ENCODE data around the gene SART3.
"Not testable (repeated sequence)": the region's sequence is repeated elsewhere in the genome, so short reads cannot be mapped to it uniquely, and the experiment has no call there.

The SART3 gene

GRCh38 chr12:108581311-108582227 is 20.6 kb upstream of the SART3 start:
- FAIRE-seq = no peak

DNA sequence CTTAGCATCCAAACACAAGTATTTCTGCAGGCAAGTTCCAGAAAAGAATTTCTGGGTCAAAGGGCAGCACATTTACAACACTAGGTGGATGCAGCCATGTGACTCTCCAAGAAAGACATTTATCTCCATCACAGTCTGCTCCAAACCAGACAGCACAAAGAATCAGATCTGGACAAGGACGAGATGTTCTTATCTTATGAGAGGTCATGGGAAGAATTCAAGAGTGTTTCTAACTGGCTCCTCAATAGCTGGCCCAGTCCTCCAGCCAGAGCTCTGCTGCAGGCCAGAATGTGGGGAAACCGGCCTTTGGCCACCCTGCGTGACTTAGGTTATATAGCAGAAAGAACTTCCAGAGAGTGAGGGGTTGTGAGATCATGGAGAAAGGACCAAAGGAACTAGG is 19.6 kb upstream of the SART3 start:
- no peak for FAIRE-seq

GRCh38 chr12:108578813-108579212 is 17.8 kb upstream of the SART3 start:
- no peak for FAIRE-seq

DNA sequence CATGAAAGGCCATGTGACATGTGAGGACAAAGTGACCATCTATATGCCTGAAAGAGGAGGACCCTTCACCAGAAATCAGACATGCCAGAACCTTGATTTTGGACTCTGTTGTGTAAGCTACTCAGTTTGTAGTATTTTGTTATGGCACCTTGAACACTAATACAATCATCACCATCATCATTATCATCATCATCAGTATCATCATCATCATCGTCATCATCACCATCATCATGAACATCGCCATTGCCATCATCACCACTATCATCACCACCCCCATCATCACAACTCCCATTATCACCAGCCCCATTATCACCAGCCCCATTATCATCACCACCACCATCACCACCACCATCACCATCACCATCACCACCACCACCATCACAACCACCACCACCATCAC is 17.3 kb upstream of the SART3 start:
- no peak for FAIRE-seq

DNA sequence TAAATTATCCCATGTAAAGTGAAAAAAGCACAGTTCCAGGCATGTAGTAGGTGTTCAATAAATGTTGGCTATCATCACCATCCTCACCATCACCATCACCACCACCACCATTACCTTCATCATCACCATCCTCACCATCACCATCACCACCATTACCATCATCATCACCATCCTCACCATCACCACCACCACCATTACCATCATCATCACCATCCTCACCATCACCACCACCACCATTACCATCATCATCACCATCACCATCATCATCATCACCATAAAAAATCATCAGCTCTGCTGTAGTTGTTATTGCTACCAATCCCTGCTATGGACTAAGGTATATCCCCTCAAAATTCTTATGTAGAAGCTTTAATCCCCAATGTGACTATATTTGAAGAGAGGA is 16.5 kb upstream of the SART3 start:
- no peak for FAIRE-seq

GRCh38 chr12:108576660-108577234 is 15.8 kb upstream of the SART3 start:
- FAIRE-seq = no peak

GRCh38 chr12:108575199-108575912 is 14.4 kb upstream of the SART3 start:
- FAIRE-seq = no peak

GRCh38 chr12:108574276-108574675 is 13.3 kb upstream of the SART3 start:
- not testable (repeated sequence) for FAIRE-seq

GRCh38 chr12:108573317-108573716 is 12.3 kb upstream of the SART3 start:
- no peak for FAIRE-seq

GRCh38 chr12:108572166-108572790 is 11.3 kb upstream of the SART3 start:
- no peak for FAIRE-seq

- FAIRE-seq = no peak
These were observed 10.7 kb upstream of the SART3 start for GRCh38 chr12:108571609-108572165.

DNA sequence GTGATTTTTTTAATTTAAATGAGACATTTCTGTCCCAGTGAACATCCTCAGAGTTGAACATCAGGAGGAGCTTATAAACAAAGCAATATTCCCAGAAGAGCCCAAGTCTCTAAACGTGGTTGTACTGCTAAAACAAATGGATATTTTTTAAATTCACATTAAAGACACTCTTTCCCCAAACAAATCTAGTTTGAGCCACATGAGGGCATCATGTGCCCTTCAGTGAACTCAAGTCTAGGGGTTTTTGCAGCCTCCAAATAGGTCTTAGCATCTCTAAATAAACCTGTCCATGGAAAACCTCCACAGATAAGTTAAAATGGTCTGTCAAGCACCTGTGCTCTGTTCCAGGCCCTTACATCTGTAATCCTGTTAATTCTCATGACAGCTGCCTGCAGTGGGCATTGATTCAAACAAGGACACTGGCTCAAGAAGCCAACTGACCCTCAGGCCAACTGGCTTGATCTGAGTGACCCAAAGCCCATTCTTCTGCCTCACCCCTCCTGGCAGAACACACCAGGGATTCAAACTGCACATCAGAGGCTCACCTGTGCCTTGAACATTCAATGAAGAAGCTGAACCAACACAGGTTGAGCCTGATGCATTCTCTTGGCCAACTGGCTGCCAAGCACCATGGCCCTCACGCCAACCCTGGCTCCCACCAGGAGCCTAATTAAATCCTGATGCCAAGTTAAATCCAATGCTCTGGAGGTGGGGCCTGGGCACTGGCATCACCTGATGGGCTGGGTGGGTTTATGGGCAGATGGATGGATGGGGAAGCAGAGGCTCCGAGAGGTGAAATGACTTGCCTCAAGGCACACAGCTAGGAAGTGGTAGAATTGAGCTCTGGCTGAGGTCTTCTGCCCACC is 10.0 kb upstream of the SART3 start:
- FAIRE-seq = peak; percentile 27

- no peak for FAIRE-seq
These were observed 7.6 kb upstream of the SART3 start for GRCh38 chr12:108568338-108569154.

GRCh38 chr12:108567406-108568337 is 6.7 kb upstream of the SART3 start:
- no peak for FAIRE-seq

GRCh38 chr12:108566452-108566851 is 5.5 kb upstream of the SART3 start:
- no peak for FAIRE-seq

DNA sequence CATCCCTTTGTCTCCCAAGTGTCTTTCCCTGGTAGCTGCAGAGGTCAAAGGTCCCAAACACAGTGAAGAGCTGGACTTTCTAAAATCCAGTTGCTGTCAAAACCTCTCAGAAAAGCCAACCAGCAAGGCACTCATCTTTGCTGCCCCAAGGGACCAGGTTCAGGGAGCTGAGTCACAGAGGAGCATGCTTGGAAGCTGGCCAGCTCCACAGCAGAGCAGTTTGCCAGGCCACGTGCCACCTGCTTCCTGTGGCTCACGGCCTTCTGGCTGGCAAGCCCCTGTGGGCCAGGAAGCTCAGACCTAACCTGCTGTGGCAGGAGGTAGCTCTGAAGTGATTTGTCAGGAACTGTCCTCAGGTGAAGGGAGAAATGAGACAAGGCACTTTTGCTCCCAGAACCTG is 5.0 kb upstream of the SART3 start:
- FAIRE-seq = no peak

- no peak for FAIRE-seq
These were observed 4.2 kb upstream of the SART3 start for GRCh38 chr12:108565146-108565545.

- no peak for FAIRE-seq
These were observed 3.8 kb upstream of the SART3 start for GRCh38 chr12:108564724-108565123.

DNA sequence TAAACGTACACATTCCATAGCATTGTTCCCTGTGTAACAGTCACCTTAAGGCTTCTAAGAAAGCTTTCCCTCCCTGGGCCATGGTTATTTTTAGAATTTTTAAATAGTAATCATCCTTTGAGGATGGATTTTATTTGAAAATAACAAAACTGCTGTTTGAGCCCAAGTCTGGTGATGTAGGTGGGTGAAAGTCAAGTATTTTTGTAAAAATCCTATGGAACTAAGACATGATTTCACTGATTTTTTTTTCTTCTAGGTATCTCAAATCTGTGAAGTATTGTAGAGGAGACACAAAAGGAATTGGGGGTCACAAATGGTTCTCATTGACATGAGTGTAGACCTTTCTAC is 2.8 kb upstream of the SART3 start:
- FAIRE-seq = no peak
